HG03045 (cell line): ENCODE data around the gene C2orf81.

Source experiments
- ATAC-seq: cut with Tn5 transposase; IDR thresholded peaks from one replicate; pipeline ENCODE4 v1.9.1; 2021; ENCODE audit warnings: mild to moderate bottlenecking, moderate library complexity; ENCODE audit not compliant: unreplicated experiment

The C2orf81 gene

DNA sequence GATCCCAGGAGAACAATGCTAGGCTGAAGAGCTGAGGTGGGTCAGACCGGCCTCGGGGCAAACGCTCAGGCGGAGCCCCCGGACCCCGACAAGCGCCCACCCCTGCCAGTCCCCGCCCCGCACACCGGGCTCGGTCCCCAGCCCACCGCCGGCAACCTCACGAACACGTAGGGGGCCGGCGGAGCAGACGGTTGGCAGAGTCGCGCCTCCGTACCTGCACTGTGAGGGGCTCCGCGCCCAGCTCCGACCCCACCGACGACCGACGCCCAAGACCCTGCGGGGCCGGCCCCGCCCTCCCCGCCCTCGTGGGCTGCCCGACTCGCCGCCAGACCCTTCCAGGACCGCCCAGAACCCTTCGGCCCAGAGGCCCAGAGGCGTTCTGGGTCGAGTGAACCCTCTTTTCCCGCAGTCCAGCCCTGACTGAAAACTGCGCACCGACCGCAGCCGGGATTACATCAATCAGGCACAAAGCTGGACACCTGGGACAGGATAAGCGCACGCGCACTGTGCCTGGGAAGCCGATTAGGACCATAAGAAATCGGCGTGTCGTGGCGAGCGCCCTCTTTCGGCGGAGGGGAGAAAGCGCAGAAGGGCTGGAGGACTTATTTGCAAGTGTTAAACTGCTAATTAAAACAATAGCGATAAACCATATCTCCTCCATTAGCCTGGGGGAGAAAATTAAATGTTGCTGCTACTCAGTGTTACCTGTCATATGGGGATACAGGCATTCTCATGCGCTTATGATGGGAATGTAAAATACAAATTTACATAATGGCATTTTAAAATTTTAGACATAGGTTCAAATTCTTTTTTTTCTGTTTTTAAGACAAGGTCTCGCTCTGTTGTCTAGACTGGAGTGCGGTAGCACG lies 29.6 kb downstream of the C2orf81 start:
- ATAC-seq = peak; percentile 69

DNA sequence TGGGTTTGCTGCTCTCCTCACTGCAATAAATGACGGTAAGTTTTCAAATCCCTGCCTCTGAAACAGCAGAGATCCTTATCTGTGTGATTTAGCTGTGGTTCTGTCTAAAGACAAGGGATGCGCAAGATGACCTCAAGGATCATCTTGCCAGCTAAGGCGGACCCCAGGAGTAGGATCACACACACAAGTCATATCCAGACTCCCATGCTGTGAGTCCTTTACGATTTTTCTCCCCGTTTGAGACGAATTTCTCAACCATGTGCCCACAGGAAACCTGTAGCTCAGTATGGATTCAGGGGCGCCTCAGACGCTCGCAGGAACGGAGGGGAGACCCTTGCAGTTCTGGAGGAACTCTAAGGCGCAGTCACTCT lies 30.2 kb downstream of the C2orf81 start:
- peak; percentile 23 for ATAC-seq

DNA sequence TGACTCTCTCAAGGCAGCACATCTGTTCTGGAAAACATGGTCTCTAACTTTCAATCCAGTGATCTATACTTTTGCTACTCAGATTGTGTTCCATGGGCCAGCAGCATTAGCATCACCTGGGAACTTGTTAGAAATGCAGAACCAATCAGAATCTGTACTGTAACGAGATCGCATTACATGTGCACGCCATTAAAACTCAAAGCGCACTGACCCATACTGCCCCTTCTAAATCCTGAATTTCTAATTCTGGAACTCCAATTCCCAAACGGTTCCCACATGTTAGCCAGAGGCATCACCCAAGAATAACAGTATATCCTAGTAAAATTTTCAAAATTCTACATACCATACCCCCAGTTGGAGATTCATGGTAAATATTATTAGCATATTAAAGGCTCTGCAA lies 30.8 kb downstream of the C2orf81 start:
- ATAC-seq = no peak

DNA sequence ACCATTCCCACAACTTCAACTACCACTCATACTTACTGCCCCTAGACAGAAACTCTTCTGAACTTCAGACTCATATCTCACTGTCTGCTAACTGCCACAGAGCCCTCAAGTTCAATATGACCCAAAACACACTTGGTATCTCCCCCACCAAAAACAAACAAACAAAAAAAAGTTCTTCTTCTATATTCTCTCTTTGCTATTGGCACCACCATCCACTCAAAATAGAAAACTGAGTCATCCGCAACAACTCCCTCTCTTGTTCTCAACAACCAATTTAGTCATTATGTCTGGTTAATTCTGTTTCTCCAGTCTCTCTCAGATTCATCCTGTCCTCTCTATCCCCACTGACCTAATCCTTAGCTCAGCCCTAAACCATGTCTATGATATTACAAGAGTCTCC lies 34.1 kb downstream of the C2orf81 start:
- no peak for ATAC-seq

DNA sequence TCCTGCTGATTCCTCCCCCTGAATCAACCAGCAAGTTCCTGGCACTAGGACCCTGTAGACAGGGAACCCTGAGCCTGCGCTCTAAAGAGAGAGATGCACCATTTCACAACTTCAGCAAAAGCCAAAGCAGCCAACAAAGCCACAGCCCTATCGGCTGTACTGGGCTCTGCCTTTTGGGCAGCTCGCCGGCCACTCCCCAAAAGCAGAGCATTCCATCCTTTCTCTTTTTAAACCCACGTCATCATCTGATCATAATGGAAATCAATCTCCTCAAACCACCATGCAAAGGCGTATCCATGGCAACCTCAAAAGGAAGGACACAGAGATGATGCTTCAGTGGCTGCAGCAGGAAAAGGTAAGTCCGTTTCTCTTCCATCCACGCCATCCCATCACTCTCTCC lies 36.0 kb downstream of the C2orf81 start:
- ATAC-seq = no peak

DNA sequence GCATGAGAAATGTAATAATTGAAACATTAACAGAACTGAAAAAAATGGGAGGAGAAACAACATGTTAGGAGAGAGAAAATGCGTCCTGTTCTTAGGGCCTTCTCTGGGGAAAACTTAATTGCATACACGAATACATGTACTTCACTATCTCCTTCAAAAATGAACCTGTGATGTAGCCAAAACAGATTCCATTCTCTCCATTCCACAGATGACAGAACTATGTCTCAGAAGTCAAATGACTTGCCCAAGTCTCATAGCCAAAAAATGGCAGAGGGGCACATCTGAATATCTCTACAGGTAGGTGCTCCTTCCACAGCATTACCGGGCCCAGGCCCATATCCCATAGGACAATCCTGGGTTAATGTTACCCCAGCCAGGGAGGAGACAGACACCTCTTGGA lies 37.4 kb downstream of the C2orf81 start:
- ATAC-seq = no peak

DNA sequence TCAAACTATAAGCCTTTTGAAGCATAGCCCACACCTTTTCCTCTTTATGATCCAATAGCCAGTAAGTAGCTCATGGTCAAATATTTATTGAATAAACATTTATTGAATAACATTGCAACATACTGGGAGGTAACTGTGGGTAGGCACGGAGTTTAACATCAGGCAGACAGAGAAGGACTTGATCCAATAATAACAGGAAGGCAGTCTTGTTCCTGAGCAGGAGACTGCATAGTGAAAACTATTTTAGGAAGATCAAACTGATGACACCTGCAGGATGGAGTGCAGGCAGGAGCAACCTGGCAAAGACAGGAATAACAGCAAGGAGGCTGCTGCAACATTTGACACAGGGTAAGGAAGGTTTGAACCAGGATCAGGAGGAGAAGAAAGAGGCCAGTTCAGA lies 38.2 kb downstream of the C2orf81 start:
- no peak for ATAC-seq

DNA sequence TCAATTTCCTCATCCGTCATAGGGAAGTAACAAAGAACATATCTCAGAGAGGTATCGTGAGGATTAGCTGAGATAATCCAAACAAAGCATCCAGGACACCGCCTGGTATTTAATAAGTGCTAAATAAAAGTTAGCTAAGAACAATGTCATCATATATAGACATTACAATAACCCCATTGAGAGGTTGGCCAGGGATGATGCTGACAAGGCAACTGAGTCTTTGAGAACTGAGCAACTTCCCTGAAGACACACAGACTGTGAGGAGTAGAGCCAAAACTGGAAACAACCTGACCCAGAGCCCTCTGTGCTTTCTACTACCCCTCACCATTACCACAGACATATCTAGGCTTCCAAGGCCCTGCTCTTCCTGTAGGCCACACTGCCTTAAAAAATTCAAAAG lies 39.7 kb downstream of the C2orf81 start:
- no peak for ATAC-seq

DNA sequence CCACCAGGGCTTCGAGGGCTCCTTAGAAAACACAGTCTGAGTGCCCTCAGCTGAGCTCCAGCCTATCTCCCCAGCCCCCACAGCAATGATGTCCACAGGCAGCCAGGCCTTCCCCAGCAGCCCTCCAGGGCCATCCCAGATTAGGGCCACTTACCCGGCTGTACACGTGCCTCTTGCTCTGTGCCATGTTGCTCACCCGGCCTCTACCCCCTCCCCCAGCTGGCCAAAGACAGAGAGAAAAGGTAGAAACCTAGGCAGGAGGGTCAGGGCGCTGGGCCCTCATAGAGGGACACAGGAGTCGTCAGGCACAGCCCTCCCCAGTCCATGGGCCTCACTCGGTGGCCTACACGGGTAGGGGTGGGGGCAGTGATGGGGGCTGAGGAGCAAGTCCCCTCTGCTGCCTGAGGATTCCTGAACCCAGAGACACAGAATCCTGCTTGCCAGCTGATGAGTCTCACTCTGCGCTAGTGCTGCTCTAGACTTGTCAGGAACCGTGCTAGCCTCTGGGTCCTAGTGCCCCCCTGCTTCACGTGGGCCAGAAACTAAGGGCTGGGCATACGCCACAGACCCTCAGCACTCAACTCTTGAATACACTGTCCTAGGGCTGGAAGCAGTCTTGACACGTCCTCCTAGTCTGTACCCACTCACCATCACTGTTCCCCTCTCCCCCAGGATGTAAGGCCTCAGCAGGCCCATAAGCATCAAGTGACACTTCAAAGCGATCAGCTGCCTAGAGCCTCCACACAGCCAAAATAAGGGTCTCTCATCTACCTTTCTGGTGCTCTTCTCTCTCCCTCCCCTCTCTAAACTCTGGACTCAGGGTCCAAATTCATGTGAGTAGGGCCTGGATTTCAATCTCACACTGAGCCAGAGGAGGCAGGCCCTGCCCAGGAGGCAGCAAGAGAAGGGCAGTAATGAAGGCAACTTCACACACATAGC lies 41.3 kb downstream of the C2orf81 start, which contains the start of gene DCTN1:
Gene DCTN1 (minus strand): TSS at position 461 of the 939 bp plus-strand sequence. CDS start 274 bp downstream, at position 187.
- ATAC-seq = no peak

DNA sequence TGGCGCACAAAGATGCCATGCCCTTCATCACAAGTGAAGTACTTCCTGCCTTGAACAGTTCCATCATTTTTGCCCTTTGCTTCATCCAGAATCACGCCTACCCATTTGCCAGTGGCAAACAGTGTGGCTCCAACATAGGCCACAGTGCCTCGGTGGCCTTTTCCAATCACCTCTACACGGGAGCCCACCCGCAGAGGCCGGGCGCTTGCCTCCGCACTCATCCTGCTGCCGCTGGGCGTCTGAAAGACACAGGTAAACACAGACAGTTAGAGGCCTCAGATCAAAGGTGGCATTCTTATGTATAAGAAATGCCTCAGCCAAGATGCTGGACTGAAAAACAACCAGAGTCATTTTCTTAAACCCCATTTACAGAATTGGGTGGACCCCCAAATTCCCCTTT lies 43.4 kb downstream of the C2orf81 start:
- ATAC-seq = no peak

DNA sequence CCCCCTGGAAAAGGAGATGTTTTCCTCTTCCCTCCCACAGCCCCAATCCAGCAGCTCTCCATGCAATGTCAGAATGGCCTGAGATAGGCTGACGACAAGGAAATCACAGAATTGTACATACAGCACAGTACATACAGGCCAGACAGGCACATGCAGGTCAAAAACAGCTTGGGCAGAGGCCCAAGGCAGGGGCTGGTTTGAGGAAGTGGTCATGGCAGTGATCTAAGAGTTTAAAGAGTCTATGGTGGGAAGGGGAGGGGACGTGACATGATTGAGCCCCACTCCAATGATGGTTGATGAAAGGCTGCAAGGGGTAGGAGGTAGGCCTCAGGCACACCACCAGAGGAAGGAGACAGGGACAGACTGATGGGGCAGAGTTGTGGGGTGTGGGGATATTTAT lies 45.6 kb downstream of the C2orf81 start:
- no peak for ATAC-seq

DNA sequence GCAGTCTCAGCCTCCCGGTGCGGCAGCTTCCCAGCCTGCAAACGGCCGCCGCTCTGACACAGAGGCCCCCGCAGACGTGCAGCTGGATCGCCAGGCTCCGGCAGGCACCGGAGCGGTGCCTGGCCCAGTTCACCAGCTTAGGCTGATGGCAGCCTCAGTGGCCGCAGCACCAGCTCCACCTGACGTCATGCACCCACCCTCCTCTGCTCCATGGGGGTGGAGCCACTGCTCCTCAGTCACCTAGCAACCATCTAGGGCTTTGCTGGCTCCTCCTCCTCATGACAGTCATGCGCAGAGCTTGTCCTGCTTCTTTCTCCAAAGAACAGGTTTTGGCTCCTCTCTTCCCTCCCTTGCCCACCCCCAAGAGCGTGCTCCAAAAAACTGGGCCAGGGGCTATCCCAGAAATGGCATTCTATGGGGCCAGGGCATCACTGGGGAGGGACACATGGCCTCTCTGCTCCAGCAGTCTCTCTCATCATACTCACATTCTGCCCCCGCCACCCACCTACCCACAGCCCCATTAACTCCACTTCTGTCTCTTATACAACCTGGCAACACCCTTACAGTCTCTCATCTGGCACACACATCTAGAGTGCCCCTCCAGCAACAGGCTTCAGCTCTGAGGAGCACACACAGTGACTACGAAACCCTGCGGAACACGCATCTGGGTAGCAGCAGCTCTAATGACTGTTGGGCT lies 46.8 kb downstream of the C2orf81 start:
- ATAC-seq = no peak

DNA sequence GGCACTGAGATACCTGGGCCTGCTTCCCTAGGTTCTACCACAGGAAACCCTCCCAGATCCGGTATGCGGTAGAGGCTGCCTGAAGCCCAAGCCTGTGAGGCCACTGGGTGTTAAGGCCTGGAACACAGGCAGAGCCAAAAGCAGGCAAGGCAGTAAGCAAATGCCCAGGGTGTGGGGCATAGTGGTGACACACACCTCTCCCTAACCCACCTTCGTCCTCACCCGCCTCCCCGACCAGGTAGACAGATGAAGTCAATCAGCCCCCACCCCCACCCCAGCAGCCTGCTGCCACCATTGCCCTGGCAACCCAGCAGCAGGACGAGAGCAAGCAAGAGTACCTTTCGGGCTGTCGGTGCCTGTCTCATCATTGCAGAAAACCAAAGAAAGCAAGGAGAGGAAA lies 47.4 kb downstream of the C2orf81 start:
- no peak for ATAC-seq

DNA sequence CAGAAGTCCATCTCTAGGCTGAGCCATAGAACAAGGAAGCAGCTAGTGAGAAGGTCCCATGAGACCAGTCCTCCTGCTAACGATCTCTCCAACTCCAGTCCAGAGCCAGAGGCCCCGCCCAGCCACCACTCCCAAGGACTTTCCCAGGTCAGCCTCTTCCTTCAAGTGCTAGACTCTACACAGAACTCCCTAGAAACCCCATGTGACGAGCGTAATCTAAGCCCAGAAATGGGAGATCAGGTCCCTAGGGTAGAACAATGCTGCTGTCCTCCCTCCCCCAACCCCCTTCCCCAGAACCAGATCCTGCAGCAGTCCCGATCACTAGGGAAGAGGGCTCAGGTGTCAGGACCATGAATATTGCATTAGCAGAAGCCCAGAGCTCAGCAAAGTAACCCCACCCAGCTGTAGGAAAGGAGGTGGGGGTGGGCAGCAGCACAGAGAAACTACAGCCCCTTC lies 48.2 kb downstream of the C2orf81 start:
- no peak for ATAC-seq

DNA sequence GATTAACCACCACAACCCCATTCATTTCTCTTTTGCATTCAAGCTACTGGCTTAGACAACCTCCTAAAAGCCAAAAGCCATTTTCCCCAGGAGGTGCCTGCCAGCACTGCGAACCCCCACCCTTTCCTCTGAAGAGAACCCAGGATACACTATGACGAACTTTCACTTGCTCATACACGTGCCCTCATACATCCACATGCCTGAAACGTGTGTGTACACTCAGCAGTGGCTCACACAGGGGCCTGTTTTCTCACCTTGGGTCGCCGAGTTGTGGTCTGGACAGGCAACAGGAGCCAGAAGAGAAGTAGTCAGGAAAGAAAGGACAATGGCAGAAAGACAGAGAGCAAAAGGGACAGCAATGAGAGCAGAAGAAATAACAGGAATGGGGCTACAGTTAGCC lies 48.7 kb downstream of the C2orf81 start:
- no peak for ATAC-seq

DNA sequence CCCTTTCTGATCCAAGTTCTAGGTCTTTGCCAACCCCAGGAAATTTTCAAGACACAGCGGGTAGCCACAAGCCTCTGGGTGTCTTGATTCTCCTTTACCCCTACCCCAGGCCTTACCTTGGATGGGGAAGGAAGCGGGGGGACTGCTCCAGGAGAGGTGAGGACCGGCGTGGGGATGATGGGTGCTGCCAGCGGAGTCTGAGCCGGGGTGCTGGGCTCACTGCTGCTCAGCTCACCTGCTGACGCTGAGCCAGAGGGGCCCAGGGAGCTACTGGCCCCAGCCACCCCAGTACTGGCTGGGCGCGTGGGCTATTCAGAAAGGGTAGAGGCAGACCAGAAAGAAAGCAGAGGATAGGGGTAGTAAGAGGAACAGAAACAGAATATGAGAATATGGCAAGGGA lies 50.0 kb downstream of the C2orf81 start:
- no peak for ATAC-seq

DNA sequence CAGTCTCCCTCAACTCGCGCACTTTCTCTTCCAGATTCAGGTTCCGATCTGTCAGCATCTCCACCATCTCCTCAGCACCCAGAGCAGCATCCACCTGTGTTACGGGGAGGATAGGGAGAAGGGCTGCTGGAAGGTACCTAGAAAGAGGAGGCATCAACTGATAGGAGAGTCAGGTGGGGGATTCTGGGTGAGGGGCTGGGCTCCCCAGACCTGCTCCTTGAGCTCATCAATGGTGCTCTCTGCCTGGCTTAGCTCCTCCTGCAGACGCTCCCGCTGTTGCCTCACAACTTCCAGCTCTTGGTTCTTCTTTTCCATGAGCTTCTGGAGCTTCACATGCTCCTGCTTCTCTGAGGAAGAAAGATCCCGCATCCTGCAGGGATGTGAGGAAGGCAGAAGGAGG lies 51.4 kb downstream of the C2orf81 start:
- ATAC-seq = no peak

DNA sequence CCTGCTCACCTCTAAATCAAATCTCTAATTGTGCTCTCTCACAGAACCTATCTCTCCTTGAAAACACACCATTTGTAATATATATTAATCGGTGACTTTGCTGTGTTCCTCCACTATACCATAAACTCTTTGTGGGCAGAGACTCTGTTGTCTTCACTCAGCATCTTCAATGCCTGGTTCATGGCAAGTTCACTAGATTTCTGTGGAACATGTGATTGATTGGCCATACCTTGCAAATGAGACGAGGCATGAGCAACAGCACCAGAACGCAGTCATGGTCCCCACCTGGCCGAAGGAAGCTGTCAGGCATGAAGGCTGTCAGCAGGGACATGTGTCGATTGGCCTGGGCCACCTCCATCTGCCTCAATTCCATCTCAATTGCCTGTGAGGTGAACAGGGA lies 52.9 kb downstream of the C2orf81 start:
- ATAC-seq = no peak

DNA sequence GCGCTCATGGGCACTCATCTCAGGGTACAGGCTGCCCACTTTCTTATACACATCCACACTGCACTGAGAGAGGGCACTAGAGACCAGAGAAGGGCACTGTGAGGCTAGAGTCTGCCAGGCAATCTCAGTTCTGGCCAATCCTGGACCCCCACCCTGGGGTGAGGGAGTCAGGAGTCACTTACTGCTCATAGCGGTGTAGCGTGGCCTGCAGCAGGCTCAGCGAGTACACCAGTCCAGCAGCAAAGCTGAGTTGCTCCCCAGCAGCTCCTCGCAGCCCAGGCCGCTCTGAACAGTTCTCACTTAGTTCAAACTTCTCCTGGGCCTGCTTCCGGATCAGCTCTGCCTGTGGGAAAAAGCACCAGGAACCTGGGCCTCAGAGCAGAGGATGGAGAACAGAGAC lies 53.6 kb downstream of the C2orf81 start:
- no peak for ATAC-seq

DNA sequence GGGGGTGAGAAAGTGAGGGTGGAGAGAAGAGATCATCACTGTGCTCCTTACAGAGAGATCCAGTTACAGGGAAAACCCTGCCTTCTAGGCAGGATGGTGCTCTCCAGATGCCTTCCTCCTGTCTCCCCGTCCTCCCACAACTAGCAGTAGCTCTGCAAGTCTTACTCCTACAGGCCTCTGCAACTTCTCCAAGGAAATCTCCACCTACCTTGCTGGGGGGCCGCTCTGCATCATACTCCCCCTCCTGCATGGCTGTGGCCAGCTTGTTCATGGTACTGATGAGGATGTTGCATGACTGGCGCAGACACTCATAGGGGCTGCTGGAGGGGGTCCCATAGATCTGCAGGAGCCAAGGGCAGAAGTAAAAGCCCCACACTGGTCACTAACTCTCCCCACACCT lies 55.4 kb downstream of the C2orf81 start:
- no peak for ATAC-seq
